ENCODE measurements around the gene HDAC4. TPM values are rescaled to one million over a fixed set of nuclear protein-coding genes. Genes with fewer than 3 reads are reported as not detected.

HDAC4 gene
- total and polyA plus RNA-seq, 5 donors = 7.8 to 29.1 (median 22.5) TPM

DNA sequence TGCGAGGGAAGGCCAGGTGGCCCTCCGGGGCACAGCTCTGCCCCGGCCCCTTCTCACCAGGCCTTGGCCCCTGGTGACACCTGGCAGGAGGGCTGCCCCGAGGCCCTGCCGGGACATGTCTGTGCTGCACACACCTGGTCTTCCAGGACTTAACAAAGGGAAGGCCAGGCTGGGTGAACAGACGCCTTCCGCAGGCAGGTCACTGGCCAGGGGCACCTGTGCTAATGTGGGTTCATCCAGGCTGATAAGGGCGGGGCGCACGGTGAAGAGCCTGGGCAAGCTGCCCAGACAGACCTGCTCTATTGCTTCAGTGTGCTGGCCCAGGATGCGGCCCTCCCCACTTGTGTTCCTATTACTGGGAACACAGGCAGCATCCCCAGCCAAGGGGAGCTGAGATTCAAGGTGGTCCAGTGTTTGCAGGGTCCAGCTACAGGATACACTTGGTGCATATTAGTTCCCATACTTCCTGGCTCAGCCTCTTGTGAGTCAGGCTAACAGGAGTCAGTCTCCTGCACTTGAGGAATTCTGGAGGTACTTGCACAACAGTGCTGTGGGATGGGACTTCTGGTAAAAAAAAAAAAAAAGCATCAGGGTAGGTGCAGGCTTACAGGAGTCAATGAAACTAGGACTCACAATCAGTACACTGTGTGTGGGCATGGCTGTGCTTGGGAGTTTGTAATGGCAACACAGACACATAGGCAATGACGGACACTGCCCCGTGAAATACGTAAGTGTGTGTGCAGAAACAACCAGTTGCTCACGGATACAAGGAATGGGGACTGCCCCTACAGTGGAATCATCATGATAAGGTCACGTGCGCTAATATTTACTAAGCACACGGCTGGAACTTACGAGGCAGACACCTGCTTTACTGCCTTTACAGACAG, 291.5 kb downstream of the HDAC4 start:
- 81% methylated on average over 19 of the region's 19 CpGs for WGBS
- Histone ChIP-seq H3K4me1 (ENCODE audit: control insufficient read depth, insufficient read depth, low read length) (peaks cover 4% of the 10 kb centered on the region), H3K4me3 (ENCODE audit: low read length) (no peak overlapping the region), H3K27ac (ENCODE audit: low read length) (no peak overlapping the region), H3K9me3 (ENCODE audit: control insufficient read depth, low read length) (no peaks in the 10 kb centered on the region), H3K27me3 (ENCODE audit: control insufficient read depth, insufficient read depth) (no peaks in the 10 kb centered on the region)
- ATAC-seq (no peak), DNase-seq (no peak)
- intact Hi-C loops (cut with DNase I) = no loop called here

DNA sequence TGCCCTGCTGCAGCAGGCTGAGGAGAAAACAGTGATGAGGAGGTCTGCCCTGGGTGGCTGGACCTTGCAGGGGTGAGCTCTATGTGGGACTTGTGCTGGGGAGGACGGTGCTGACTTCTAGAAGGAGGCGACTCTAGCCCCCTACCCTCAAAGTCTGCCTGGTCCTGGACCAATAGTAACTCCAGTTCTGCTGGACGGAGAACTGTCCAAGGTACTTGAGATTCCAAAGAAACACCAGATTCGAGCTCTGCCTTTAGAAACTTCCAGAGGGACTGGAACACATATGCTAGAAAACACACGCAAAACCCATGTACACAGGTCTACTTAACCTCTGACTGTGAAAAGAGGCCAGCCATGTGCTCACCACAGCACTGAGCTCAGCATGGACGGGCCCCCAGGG, 292.4 kb downstream of the HDAC4 start:
- ATAC-seq (no peak), DNase-seq (no peak)
- H3K4me1 ChIP-seq (ENCODE audit: control insufficient read depth, insufficient read depth, low read length) = no peaks in the 10 kb centered on the region
- 78% methylated on average over 6 of the region's 6 CpGs for WGBS
- H3K4me3 ChIP-seq (ENCODE audit: low read length) = no peak overlapping the region
- no peak overlapping the region for H3K27ac ChIP-seq (ENCODE audit: low read length)
- no peaks in the 10 kb centered on the region for H3K9me3 ChIP-seq (ENCODE audit: control insufficient read depth, low read length)
- intact Hi-C loops (cut with DNase I) = no loop called here
- H3K27me3 ChIP-seq (ENCODE audit: control insufficient read depth, insufficient read depth) = no peaks in the 10 kb centered on the region

DNA sequence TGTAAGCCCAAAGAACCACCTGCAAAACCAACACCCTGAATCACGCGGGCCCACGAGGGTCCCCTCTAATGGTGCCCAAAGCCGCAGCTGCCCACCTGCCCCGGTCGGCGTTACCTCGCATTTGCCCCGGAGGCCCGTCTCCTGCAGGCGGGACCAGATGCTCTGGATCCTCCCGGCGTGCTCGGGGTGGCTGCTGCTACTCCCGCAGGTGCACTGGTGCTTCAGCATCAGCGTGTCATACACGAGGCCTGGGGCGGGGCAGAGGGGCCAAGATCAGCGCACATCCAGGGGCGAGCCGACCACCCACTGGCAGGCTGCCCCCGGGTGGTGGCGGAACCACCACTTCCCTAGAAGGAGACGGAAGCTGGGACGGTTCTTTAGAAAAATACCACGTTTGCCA, 292.9 kb downstream of the HDAC4 start:
- Histone ChIP-seq H3K27ac (ENCODE audit: low read length) (no peak overlapping the region), H3K4me3 (ENCODE audit: low read length) (no peak overlapping the region), H3K27me3 (ENCODE audit: control insufficient read depth, insufficient read depth) (no peaks in the 10 kb centered on the region), H3K9me3 (ENCODE audit: control insufficient read depth, low read length) (no peaks in the 10 kb centered on the region), H3K4me1 (ENCODE audit: control insufficient read depth, insufficient read depth, low read length) (no peaks in the 10 kb centered on the region)
- intact Hi-C loops (cut with DNase I) = no loop called here
- no peak for DNase-seq
- WGBS = 92% methylated on average over 26 of the region's 26 CpGs
- ATAC-seq = no peak

DNA sequence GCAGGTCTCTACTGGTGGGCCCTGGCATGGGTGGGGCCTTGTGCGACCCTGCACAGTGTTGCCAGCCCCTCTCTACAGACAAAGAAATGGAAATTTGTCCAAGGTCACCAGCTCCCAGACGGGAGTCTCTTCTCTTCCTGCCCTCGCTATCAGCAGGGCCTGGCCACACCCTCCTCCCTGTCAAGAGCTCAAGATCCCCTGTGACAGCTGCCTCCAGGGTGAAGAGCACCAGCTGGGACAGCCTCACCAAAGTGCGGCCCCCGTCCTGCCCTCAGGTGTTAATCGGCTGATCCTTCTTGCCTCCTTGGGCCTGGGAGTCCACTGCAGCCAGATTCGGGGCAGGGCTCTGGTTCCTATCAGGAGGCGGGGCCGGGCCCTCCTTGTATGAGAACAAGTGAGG, 293.9 kb downstream of the HDAC4 start:
- Histone ChIP-seq H3K27ac (ENCODE audit: low read length) (no peak overlapping the region), H3K4me1 (ENCODE audit: control insufficient read depth, insufficient read depth, low read length) (no peaks in the 10 kb centered on the region), H3K4me3 (ENCODE audit: low read length) (no peak overlapping the region), H3K27me3 (ENCODE audit: control insufficient read depth, insufficient read depth) (no peaks in the 10 kb centered on the region), H3K9me3 (ENCODE audit: control insufficient read depth, low read length) (no peaks in the 10 kb centered on the region)
- intact Hi-C loops (cut with DNase I) = no loop called here
- no peak for ATAC-seq
- 73% methylated on average over 9 of the region's 9 CpGs for WGBS
- DNase-seq = no peak

DNA sequence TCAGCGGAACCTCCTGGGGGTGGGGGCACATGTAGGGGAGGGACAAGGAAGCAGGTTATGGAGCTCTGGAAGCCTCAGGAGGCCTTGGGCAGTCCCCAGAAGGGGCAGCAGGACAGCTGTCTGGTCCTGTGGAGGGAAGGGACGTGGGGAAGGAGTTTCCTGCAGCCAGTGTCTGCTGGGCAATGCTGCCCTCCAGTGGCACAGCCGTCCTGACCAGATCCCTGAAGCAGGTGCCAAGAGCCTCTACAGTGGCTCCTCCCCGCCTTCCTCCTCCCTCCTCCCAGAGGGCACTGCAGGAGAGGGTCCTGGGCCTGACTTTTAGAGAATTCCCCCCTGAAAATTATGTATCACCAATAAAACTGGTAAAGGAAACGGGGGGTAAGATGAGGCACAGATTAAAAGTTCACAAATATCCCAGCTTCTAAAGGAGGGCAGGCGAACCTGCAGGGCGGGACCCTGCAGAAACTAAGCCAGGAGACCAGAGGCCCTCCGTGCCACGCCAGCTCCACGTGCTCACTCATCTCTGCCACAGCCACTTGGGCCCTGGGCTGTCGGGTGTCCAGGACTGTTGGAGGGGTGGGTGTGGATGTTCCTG, 294.4 kb downstream of the HDAC4 start:
- no peak overlapping the region for H3K4me3 ChIP-seq (ENCODE audit: low read length)
- no peaks in the 10 kb centered on the region for H3K4me1 ChIP-seq (ENCODE audit: control insufficient read depth, insufficient read depth, low read length)
- ATAC-seq (peak; percentile 12 to 53), DNase-seq (peak in 2 of 3 donors; percentile 52 to 77)
- WGBS = 65% methylated on average over 11 of the region's 11 CpGs
- no peaks in the 10 kb centered on the region for H3K27me3 ChIP-seq (ENCODE audit: control insufficient read depth, insufficient read depth)
- no peaks in the 10 kb centered on the region for H3K9me3 ChIP-seq (ENCODE audit: control insufficient read depth, low read length)
- no peak overlapping the region for H3K27ac ChIP-seq (ENCODE audit: low read length)
- intact Hi-C loops (cut with DNase I) = no loop called here

GRCh38 chr2:239105234-239105633, 295.6 kb downstream of the HDAC4 start:
- H3K27ac ChIP-seq (ENCODE audit: low read length) = no peak overlapping the region
- DNase-seq (no peak), ATAC-seq (no peak)
- WGBS = 77% methylated on average over 12 of the region's 12 CpGs
- no peaks in the 10 kb centered on the region for H3K9me3 ChIP-seq (ENCODE audit: control insufficient read depth, low read length)
- no peak overlapping the region for H3K4me3 ChIP-seq (ENCODE audit: low read length)
- H3K4me1 ChIP-seq (ENCODE audit: control insufficient read depth, insufficient read depth, low read length) = no peaks in the 10 kb centered on the region
- H3K27me3 ChIP-seq (ENCODE audit: control insufficient read depth, insufficient read depth) = no peaks in the 10 kb centered on the region
- intact Hi-C loops (cut with DNase I) = no loop called here

DNA sequence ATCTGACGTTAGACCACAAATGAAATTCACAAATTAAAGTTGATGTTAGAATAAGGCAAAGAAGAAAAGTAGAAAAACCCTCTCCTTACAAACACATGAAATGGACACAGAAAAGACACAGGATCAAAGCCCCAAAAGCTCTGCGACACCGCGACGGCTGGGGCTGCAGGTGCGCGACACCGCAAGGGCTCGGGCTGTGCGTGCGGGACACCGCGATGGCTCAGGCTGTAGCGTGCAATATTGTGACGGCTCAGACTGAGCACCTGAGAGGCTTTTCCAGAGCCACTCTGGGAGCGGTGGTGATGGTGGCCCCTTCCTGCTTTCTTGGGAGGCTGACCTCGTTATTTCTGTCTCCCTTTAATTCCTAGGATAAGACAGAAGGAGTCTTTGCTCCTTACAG, 296.0 kb downstream of the HDAC4 start:
- DNase-seq = no peak
- 97% methylated on average over 17 of the region's 17 CpGs for WGBS
- intact Hi-C loops (cut with DNase I) = no loop called here

GRCh38 chr2:239103125-239104098, 297.4 kb downstream of the HDAC4 start:
- ATAC-seq = no peak
- no peak overlapping the region for H3K27ac ChIP-seq (ENCODE audit: low read length)
- H3K9me3 ChIP-seq (ENCODE audit: control insufficient read depth, low read length) = no peaks in the 10 kb centered on the region
- H3K4me3 ChIP-seq (ENCODE audit: low read length) = no peak overlapping the region
- no peaks in the 10 kb centered on the region for H3K4me1 ChIP-seq (ENCODE audit: control insufficient read depth, insufficient read depth, low read length)
- H3K27me3 ChIP-seq (ENCODE audit: control insufficient read depth, insufficient read depth) = no peaks in the 10 kb centered on the region
- intact Hi-C loops (cut with DNase I) = no loop called here
- DNase-seq = no peak
- WGBS = 88% methylated on average over 30 of the region's 30 CpGs

More for the DNA sequence above, 296.0 kb downstream of the HDAC4 start:
- ATAC-seq = no peak
- Histone ChIP-seq H3K4me3 (ENCODE audit: low read length) (no peak overlapping the region), H3K9me3 (ENCODE audit: control insufficient read depth, low read length) (no peaks in the 10 kb centered on the region), H3K27me3 (ENCODE audit: control insufficient read depth, insufficient read depth) (no peaks in the 10 kb centered on the region), H3K4me1 (ENCODE audit: control insufficient read depth, insufficient read depth, low read length) (no peaks in the 10 kb centered on the region), H3K27ac (ENCODE audit: low read length) (no peak overlapping the region)

DNA sequence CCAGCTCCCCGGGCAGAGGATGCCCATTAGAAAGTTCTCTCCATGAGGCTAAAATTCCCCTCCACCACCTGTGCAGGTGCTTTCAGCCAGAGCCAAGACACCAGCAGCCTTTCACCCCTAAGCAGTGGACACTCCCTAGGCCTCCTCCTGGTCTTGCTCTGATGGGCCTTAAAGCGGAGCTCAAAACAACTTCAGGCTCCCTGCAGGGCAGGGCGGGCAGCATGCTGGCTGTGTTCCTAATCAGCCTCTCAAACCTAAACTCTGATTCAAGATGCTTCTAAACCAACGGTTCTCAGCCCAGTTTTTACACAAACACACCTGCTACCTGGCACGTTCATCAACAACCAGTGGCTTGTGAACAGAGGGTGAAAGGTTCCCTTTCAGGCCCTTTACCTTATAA, 298.6 kb downstream of the HDAC4 start:
- WGBS = 92% methylated on average over 5 of the region's 5 CpGs
- H3K27ac ChIP-seq (ENCODE audit: low read length) = no peak overlapping the region
- DNase-seq = no peak

DNA sequence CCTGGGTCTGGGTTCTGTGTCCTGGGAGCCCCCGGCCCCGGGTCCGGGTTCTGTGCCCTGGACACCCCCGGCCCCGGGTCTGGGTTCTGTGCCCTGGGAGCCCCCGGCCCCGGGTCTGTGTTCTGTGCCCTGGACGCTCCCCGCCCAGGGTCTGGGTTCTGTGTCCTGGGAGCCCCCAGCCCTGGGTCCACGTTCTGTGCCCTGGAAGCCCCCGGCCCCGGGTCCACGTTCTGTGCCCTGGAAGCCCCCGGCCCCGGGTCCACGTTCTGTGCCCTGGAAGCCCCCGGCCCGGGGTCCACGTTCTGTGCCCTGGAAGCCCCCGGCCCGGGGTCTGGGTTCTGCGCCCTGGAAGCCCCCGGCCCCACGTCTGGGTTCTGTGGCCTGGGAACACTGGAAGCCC, 299.0 kb downstream of the HDAC4 start:
- no peak for DNase-seq
- intact Hi-C loops (cut with DNase I) = no loop called here
- ATAC-seq = no peak
- Histone ChIP-seq H3K27me3 (ENCODE audit: control insufficient read depth, insufficient read depth) (no peaks in the 10 kb centered on the region), H3K27ac (ENCODE audit: low read length) (no peak overlapping the region), H3K9me3 (ENCODE audit: control insufficient read depth, low read length) (no peaks in the 10 kb centered on the region), H3K4me3 (ENCODE audit: low read length) (no peak overlapping the region), H3K4me1 (ENCODE audit: control insufficient read depth, insufficient read depth, low read length) (no peaks in the 10 kb centered on the region)
- WGBS = 96% methylated on average over 24 of the region's 24 CpGs

More for the DNA sequence above, 298.6 kb downstream of the HDAC4 start:
- Histone ChIP-seq H3K27me3 (ENCODE audit: control insufficient read depth, insufficient read depth) (no peaks in the 10 kb centered on the region), H3K9me3 (ENCODE audit: control insufficient read depth, low read length) (no peaks in the 10 kb centered on the region), H3K4me1 (ENCODE audit: control insufficient read depth, insufficient read depth, low read length) (no peaks in the 10 kb centered on the region), H3K4me3 (ENCODE audit: low read length) (no peak overlapping the region)
- ATAC-seq = no peak
- intact Hi-C loops (cut with DNase I) = no loop called here

DNA sequence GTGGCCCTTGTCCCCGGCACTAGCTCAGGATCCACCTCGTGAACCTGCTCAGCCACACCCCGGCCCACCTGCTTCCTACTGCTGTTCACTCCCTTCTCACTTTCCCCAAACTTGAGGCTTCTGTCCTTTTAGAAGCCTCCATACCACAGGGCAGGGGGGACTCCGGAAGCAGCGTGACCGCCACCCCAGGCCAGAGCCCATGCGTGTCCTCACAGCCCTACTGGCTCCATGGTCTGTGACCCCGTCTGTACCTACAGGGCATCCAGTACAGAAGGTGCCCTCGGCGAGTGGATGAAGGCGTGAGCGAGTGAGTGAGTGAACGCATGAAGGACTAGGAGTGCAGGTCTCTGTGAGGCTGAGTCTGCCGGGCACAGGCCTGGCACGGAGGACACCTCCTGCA, 299.7 kb downstream of the HDAC4 start:
- Histone ChIP-seq H3K4me1 (ENCODE audit: control insufficient read depth, insufficient read depth, low read length) (no peaks in the 10 kb centered on the region), H3K27me3 (ENCODE audit: control insufficient read depth, insufficient read depth) (no peaks in the 10 kb centered on the region), H3K9me3 (ENCODE audit: control insufficient read depth, low read length) (no peaks in the 10 kb centered on the region), H3K27ac (ENCODE audit: low read length) (no peak overlapping the region), H3K4me3 (ENCODE audit: low read length) (no peak overlapping the region)
- ATAC-seq (no peak), DNase-seq (no peak)
- intact Hi-C loops (cut with DNase I) = no loop called here
- 95% methylated on average over 15 of the region's 15 CpGs for whole genome bisulfite sequencing

Measured in right cardiac atrium (tissue), 5 donors.